Measurements from ENCODE around the gene TMSB4X. TPM values are rescaled to one million over a fixed set of nuclear protein-coding genes. Genes with fewer than 3 reads are reported as not detected.
"Not testable (repeated sequence)": the region's sequence is repeated elsewhere in the genome, so short reads cannot be mapped to it uniquely, and the experiment has no call there.

Gene TMSB4X
- polyA plus RNA-seq, 1 experiment: 6,551 TPM

DNA sequence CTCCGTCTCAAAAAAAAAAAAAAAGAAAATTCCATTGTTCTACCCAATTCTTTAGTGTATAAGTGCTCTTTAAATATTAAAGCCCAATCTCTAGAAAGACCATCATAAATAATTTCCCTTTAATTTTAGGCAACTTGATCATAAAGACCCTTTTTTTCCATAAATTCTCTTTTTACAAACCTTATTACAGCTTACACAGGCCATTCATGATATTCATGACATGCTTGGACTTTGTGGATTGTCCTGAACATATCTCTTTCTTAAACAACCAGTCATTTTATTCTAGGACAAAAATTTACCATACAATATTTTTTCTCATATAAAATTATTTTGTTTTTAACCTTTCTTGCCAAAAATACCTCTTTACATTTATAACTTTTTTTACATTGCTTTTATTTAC, 38.0 kb upstream of the TMSB4X start:
- H3K27me3 ChIP-seq (ENCODE audit: control insufficient read depth, insufficient read depth, low read length): no peaks in the 10 kb centered on the region
- ChIA-PET CTCF (interaction anchor here (2.3 kb wide), 1 partner anchor 10 kb away, joined by 30 read pairs; no protein-coding TSS in a partner anchor), POLR2A (no interaction called here)
- TF ChIP-seq, protein P1, sequence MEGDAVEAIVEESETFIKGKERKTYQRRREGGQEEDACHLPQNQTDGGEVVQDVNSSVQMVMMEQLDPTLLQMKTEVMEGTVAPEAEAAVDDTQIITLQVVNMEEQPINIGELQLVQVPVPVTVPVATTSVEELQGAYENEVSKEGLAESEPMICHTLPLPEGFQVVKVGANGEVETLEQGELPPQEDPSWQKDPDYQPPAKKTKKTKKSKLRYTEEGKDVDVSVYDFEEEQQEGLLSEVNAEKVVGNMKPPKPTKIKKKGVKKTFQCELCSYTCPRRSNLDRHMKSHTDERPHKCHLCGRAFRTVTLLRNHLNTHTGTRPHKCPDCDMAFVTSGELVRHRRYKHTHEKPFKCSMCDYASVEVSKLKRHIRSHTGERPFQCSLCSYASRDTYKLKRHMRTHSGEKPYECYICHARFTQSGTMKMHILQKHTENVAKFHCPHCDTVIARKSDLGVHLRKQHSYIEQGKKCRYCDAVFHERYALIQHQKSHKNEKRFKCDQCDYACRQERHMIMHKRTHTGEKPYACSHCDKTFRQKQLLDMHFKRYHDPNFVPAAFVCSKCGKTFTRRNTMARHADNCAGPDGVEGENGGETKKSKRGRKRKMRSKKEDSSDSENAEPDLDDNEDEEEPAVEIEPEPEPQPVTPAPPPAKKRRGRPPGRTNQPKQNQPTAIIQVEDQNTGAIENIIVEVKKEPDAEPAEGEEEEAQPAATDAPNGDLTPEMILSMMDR (IDR thresholded peaks at IDR 0.05; ENCODE audit: low read depth, low read length): no peak
- no peak overlapping the region for H3K27ac ChIP-seq (ENCODE audit: low read depth, low read length)
- H3K9me3 ChIP-seq (ENCODE audit: control insufficient read depth, insufficient read depth, low read length): no peaks in the 10 kb centered on the region
- H3K4me3 ChIP-seq (ENCODE audit: low read depth, low read length): no peak overlapping the region
- no peak for DNase-seq (ENCODE audit: low read depth, low spot score)

DNA sequence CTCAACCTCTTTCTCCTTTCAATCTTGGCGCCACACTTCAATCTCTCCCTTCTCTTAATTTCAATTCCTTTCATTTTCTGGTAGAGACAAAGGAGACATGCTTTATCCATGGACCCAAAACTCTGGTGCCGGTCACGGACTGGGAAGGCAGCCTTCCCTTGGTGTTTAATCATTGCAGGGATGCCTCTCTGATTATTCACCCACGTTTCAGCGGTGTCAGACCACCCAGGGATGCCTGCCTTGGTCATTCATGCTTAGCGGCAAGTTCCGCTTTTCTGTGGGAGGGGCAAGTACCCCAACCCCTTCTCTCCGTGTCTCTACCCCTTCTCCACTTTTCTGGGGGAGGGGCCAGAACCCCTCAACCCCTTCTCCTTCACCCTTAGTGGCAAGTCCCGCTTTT, 34.4 kb upstream of the TMSB4X start:
- H3K9me3 ChIP-seq (ENCODE audit: control insufficient read depth, insufficient read depth, low read length); H3K27me3 ChIP-seq (ENCODE audit: control insufficient read depth, insufficient read depth, low read length); CTCF ChIA-PET; DNase-seq (ENCODE audit: low read depth, low spot score); H3K4me3 ChIP-seq (ENCODE audit: low read depth, low read length); POLR2A ChIA-PET; H3K27ac ChIP-seq (ENCODE audit: low read depth, low read length): not testable (repeated sequence)

DNA sequence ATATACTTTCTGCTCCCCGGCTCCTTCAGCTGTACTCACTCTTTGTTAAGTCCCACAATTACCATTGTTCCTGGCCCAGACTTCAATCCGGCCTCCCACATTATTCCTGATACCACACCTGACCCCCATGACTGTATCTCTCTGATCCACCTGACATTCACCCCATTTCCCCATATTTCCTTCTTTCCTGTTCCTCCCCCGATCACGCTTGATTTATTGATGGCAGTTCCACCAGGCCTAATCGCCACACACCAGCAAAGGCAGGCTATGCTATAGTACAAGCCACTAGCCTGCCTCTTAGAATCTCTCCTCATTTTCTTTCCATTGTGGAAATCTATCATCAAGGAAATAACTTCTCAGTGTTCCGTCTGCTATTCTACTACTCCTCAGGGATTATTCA, 31.3 kb upstream of the TMSB4X start:
- H3K4me3 ChIP-seq (ENCODE audit: low read depth, low read length); POLR2A ChIA-PET; DNase-seq (ENCODE audit: low read depth, low spot score); H3K27ac ChIP-seq (ENCODE audit: low read depth, low read length); H3K9me3 ChIP-seq (ENCODE audit: control insufficient read depth, insufficient read depth, low read length); CTCF ChIA-PET; H3K27me3 ChIP-seq (ENCODE audit: control insufficient read depth, insufficient read depth, low read length): not testable (repeated sequence)

DNA sequence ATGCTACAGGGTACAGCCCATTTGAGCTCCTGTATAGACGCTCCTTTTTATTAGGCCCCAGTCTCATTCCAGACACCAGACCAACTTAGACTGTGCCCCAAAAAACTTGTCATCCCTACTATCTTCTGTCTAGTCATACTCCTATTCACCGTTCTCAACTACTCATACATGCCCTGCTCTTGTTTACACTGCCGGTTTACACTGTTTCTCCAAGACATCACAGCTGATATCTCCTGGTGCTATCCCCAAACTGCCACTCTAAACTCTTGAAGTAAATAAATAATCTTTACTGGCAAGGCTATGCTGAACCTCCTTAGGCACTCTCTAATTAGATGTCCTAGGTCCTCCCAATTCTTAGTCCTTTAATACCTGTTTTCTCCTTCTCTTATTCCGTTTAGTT, 30.5 kb upstream of the TMSB4X start:
- H3K4me3 ChIP-seq (ENCODE audit: low read depth, low read length); H3K27me3 ChIP-seq (ENCODE audit: control insufficient read depth, insufficient read depth, low read length); H3K9me3 ChIP-seq (ENCODE audit: control insufficient read depth, insufficient read depth, low read length); H3K27ac ChIP-seq (ENCODE audit: low read depth, low read length); DNase-seq (ENCODE audit: low read depth, low spot score); POLR2A ChIA-PET: not testable (repeated sequence)
- CTCF ChIA-PET: interaction anchor here (3.4 kb wide), 1 partner anchor 545 kb away, joined by 87 read pairs; no protein-coding TSS in a partner anchor

DNA sequence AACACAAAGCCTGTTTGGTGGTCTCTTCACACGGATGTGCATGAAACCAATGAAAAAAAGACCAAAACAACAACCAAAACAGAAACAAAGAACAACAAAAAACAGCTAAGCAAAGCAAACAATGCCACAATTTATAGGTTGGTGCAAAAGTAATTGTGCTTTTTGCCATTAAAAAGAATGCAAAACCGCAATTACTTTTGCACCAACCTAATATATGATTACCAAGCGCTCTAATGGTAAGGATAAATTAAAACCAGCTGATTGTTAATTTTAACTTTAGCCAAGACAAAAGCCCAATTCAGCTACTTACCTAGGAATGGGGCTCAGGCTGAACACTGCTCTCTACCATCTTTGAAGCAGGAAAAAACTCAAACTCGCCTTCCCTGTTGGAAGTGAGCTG, 29.4 kb upstream of the TMSB4X start:
- no peaks in the 10 kb centered on the region for H3K9me3 ChIP-seq (ENCODE audit: control insufficient read depth, insufficient read depth, low read length)
- ChIA-PET POLR2A (interaction anchor here (1.8 kb wide), 1 partner anchor 31 kb away, joined by 39 read pairs; the partner anchor contains the start of gene TMSB4X), CTCF (interaction anchor here (1.1 to 3.4 kb wide), 8 partner anchors 25 to 562 kb away, joined by 3 to 87 read pairs (median 6); no protein-coding TSS in a partner anchor)
- no peak overlapping the region for H3K27ac ChIP-seq (ENCODE audit: low read depth, low read length)
- TF ChIP-seq, protein P1 (IDR thresholded peaks at IDR 0.05; ENCODE audit: low read depth, low read length): no peak
- H3K27me3 ChIP-seq (ENCODE audit: control insufficient read depth, insufficient read depth, low read length): no peaks in the 10 kb centered on the region
- H3K4me3 ChIP-seq (ENCODE audit: low read depth, low read length): no peak overlapping the region
- no peak for DNase-seq (ENCODE audit: low read depth, low spot score)

DNA sequence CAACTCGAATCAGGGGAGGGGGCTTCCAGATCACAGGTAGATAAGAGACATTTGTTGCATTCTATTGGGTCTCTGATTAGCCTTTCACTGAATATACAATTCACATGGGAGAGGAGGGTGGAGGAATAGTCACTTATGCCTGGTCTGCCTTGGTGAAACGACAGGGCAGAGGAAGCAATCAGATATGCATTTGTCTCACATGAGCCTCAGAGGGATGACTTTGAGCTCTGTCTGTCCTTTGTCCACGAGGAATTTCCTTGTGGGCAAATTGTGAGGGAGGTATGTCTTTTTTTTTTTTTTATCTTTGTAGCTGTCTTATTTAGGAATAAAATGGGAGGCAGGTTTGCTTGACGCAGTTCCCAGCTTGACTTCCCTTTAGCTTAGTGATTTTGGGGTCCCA, 28.5 kb upstream of the TMSB4X start:
- H3K27ac ChIP-seq (ENCODE audit: low read depth, low read length): no peak overlapping the region

More for the DNA sequence above, 28.5 kb upstream of the TMSB4X start:
- Histone ChIP-seq H3K9me3 (ENCODE audit: control insufficient read depth, insufficient read depth, low read length) (no peaks in the 10 kb centered on the region), H3K27me3 (ENCODE audit: control insufficient read depth, insufficient read depth, low read length) (no peaks in the 10 kb centered on the region), H3K4me3 (ENCODE audit: low read depth, low read length) (no peak overlapping the region)
- ChIA-PET CTCF (interaction anchor here (0.6 to 3.4 kb wide), 72 partner anchors 8 to 1912 kb away, joined by 3 to 87 read pairs (median 4); partner anchors contain the start of gene TMSB4X), POLR2A (interaction anchor here (0.7 to 1.8 kb wide), 4 partner anchors 10 to 542 kb away, joined by 3 to 39 read pairs (median 4); partner anchors contain the start of gene TMSB4X)
- TF ChIP-seq, protein P1 (IDR thresholded peaks at IDR 0.05; ENCODE audit: low read depth, low read length): no peak
- no peak for DNase-seq (ENCODE audit: low read depth, low spot score)

All from AG04450 (cell line).